GM20000 (cell line): ENCODE measurements around the gene SRD5A1.

ENCODE experiments used
- DNase-seq: peaks from one replicate; pipeline ENCODE4 v3.0.0; 2012; ENCODE audit warnings: low spot score
- TF ChIP-seq, protein P1 (sequence below): IDR thresholded peaks from 2 replicates; pipeline ENCODE4 v1.5.1; 2012; ENCODE audit warnings: mild to moderate bottlenecking, control low read depth; ENCODE audit errors: extremely low read depth, missing control alignments

Gene SRD5A1

DNA sequence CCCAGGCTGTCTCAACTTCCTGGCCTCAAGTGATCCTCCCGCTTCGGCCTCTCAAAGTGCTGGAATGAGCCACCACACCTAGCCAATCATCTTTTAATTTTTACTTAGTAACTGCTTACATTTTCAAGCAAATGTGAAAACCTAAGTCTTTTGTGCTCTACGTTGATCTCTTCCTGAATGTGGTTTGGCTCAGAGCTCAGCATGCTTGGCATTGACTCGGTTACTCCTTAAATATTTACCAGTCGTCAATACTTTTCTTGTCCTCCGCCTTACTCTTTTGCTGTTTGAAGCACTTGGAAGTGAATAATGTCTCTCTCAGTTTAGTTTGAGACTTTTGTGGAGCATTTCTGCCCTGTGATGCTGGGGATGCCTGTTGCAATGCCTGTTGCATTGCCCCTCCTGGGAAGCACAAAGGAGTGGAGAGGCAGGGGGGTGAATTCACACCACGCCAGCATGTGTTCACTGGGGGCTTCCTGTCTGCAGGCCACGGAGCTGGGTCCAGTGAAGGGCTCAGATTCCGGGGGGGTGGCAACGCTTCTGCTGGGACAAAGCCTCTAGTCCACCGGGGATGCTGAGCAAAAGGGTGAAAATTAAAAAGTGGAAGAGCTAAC lies 66.9 kb downstream of the SRD5A1 start:
- DNase-seq: no peak
- TF ChIP-seq, protein P1, sequence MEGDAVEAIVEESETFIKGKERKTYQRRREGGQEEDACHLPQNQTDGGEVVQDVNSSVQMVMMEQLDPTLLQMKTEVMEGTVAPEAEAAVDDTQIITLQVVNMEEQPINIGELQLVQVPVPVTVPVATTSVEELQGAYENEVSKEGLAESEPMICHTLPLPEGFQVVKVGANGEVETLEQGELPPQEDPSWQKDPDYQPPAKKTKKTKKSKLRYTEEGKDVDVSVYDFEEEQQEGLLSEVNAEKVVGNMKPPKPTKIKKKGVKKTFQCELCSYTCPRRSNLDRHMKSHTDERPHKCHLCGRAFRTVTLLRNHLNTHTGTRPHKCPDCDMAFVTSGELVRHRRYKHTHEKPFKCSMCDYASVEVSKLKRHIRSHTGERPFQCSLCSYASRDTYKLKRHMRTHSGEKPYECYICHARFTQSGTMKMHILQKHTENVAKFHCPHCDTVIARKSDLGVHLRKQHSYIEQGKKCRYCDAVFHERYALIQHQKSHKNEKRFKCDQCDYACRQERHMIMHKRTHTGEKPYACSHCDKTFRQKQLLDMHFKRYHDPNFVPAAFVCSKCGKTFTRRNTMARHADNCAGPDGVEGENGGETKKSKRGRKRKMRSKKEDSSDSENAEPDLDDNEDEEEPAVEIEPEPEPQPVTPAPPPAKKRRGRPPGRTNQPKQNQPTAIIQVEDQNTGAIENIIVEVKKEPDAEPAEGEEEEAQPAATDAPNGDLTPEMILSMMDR: no peak

DNA sequence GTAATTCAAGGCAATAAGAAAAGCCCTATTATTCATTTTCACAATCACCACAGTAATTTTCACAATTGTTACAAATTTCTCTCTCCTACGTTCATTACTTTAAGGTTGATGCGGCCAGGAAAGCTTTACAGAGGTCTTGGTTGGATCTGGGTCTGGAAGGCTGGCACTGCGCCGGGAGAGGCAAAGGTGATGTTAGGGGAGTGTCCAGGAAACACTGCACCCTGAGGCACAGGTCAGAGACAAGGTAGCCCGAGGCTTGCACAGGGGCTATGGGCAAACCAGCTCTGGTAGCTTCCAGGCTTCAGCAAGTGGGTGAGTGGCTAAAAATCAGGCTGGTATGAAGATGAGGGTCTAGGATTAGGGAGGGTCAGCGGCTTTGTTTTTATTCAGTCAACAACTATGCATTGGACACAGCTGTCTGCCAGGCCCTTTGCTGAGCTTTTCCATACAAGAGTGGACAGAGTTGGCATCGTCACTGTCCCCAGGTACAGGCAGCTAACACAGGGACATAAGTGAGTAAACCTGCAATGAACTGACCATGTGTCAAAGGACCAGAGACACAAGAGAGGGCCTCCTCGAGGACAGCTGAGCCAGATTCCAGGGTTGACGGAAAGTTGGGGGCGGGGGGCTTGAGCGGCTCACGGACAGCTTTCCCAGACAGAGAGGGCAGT lies 67.6 kb downstream of the SRD5A1 start:
- TF ChIP-seq, protein P1: no peak
- DNase-seq: no peak

DNA sequence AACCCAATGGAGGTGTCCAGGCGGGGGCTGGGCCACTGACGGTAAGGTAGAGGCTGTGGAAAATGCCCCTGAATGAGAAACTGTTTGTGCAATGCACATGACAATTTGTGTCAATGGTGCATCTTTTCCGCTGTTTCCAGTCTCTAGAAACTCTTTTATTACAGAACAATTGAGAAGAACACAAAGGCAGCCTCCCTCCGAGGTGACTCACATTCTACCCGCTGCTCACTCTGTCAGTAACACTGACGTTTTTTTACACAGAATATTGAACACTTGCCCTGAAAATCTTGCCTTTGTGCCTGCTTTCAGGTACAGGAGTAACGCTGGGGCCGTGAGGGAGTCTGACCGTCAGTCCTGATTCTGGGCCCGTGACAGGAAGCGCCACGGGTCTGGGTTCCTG lies 68.3 kb downstream of the SRD5A1 start:
- DNase-seq: no peak
- TF ChIP-seq, protein P1: no peak

DNA sequence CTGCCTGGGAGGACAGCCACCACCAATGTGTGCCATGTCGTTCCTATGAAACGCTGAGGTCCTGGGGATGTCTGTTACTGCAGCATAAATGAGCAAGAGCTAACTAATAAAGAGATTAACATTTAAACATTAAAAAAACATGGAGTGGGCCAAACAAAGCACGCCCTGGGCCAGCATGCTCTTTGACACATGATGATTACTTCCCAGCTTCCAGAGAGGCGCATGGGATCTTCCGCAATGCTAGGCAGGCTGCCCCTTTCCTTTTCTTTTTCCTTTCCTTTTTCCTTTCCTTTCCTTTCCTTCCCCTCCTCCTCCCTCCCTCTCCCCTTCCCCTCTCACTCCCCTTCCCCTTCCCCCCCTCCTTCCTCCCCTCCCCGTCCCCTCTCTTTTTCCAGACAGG lies 69.4 kb downstream of the SRD5A1 start:
- TF ChIP-seq, protein P1: no peak

DNA sequence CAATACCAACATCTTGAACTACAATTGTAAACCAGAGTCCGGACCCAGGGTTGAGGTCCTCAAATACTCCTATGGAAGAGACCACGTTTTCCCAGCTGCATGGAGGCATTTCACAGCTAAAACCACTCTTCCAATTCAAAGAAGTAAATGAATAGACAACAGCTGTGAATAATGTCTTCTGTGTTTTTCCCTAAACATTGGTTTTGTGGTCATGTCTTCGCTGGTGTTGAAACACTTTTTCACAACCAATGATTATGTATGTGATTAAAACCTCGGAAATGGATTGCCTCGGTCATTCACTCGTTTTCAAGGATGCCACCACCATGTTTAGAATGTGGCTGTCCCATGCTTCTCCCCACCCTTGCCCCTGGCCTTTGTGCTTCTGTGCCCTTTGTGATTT lies 70.6 kb downstream of the SRD5A1 start:
- no peak for DNase-seq
- TF ChIP-seq, protein P1: no peak

More for the DNA sequence above, 69.4 kb downstream of the SRD5A1 start:
- DNase-seq: no peak

DNA sequence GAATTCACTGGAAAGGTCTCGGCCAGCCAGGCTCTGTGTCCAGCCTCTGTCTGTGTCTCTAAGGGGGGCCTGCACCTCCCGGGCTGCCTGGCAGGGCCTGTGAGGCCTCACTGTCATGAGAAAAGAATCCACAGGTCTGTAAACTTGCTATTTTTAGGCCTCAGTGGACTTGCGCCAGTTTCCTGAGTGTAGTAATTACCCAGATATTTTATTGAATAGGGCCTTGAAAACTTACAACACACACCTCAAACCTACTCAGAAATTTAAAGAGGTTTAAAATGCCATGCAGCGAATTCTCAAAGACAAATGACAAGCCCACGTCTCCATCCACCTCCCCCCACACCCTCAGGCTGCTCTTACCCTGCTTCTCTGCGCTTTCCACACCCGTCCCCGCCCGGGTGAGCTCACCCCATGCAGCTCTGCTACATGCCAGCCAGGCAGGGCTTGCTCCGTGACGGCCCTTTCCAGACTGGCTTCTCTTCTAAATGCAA lies 71.2 kb downstream of the SRD5A1 start:
- no peak for DNase-seq

DNA sequence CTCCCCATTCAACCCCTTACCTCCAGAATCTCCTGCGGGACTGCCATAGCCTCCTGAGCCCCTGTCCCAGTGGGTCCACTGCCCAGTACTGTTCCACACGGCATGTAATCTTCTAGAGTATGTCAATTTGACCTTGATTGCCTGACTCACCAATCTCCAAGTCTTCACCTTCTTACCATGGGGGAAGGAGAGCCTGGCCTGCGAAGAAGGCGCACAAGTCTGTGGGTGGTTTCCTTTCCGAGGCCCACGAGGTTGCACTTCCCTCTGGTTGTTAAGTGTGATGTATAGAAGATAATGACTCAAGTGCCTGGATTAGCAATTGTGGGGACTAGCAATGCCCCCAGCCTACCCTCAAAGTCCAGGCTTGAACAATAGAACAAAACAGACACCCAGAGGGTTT lies 71.8 kb downstream of the SRD5A1 start:
- peak; percentile 60 for DNase-seq
- TF ChIP-seq, protein P1: no peak

More for the DNA sequence above, 71.2 kb downstream of the SRD5A1 start:
- TF ChIP-seq, protein P1: no peak
